Panc1 (cell line): Measurements from ENCODE around the gene TCEAL5. TPM values are rescaled to one million over a fixed set of nuclear protein-coding genes. Genes with fewer than 3 reads are reported as not detected.

Experiments
- ATAC-seq: fragments of 200-7000 bp; cut with Tn5 transposase; 2 replicates; pipeline ENCODE4 v1.9.1; 2020; ENCODE audit warnings: mild to moderate bottlenecking, moderate library complexity
- Bru-seq: library from RNA; stranded (reverse); fragments of 400-500 nt; gene quantifications from one replicate; lab custom pipeline; 2021; lab: Mats Ljungman, UMichigan
- BruChase-seq, 2 experiments: library from RNA; stranded (reverse); fragments of 400-500 nt; gene quantifications; one replicate each; lab custom pipeline; 2021; lab: Mats Ljungman, UMichigan
- BruUV-seq: library from RNA; stranded (reverse); fragments of 400-500 nt; replicated peaks from 2 replicates; lab custom pipeline; 2021; lab: Mats Ljungman, UMichigan
- CTCF ChIA-PET: fragments of 300-600 bp; sonication (Branson Sonifier 250); formaldehyde crosslinking; loops from one replicate; lab custom pipeline; 2022; ENCODE audit warnings: antibody characterized with exemption; lab: Charles Lee
- POLR2A ChIA-PET: fragments of 300-600 bp; sonication (Branson Sonifier 250); formaldehyde crosslinking; loops from one replicate; lab custom pipeline; 2022; ENCODE audit warnings: antibody characterized with exemption; lab: Charles Lee
- DNase-seq: peaks from one replicate; pipeline ENCODE4 v3.0.0-alpha.2; 2010; ENCODE audit warnings: low read depth, low spot score
- H3K27ac ChIP-seq: 2 replicates; pipeline ENCODE4 v1.5.1; 2011; ENCODE audit warnings: mild to moderate bottlenecking, low read length, inconsistent platforms
- H3K27me3 ChIP-seq: fragments of 200-500 bp; sonication (Bioruptor generic); 2 replicates; pipeline ENCODE4 v1.6.0; 2014; ENCODE audit warnings: low read length, inconsistent platforms; ENCODE audit not compliant: control insufficient read depth, insufficient read depth
- H3K36me3 ChIP-seq: fragments of 200-500 bp; sonication (Bioruptor generic); 2 replicates; pipeline ENCODE4 v1.5.1; 2014; ENCODE audit warnings: inconsistent platforms, mild to moderate bottlenecking, low read length, moderate library complexity; ENCODE audit not compliant: control insufficient read depth, insufficient read depth
- H3K4me1 ChIP-seq: 2 replicates; pipeline ENCODE4 v1.5.1; 2011; ENCODE audit warnings: inconsistent platforms, mild to moderate bottlenecking, low read length, moderate library complexity; ENCODE audit not compliant: control insufficient read depth, insufficient read depth
- H3K4me3 ChIP-seq, 2 experiments: 2 replicates each; pipeline ENCODE4 v1.5.1; 2011 to 2012; ENCODE audit warnings: low read depth in 2 of 2, low read length in 2 of 2, mild to moderate bottlenecking in 2 of 2, inconsistent platforms in 1 of 2, moderate library complexity in 1 of 2
- H3K9me3 ChIP-seq: fragments of 200-500 bp; sonication (Bioruptor generic); 2 replicates; pipeline ENCODE4 v1.5.1; 2014; ENCODE audit warnings: low read depth, mild to moderate bottlenecking, inconsistent platforms, low read length, moderate library complexity; ENCODE audit not compliant: control insufficient read depth, insufficient read depth
- POLR2AphosphoS5 ChIP-seq: IDR thresholded peaks from 2 replicates; pipeline ENCODE4 v1.6.1; 2012; ENCODE audit warnings: mild to moderate bottlenecking, low read depth, low read length, moderate library complexity
- SIN3A ChIP-seq: IDR thresholded peaks from 2 replicates; pipeline ENCODE4 v1.6.1; 2012; ENCODE audit warnings: low read depth, mild to moderate bottlenecking, low read length, moderate library complexity, borderline replicate concordance; ENCODE audit not compliant: insufficient read depth
- TCF7L2 ChIP-seq: IDR thresholded peaks from 2 replicates; pipeline ENCODE4 v1.6.1; 2011; ENCODE audit warnings: mild to moderate bottlenecking, low read depth, low read length, inconsistent platforms
- in situ Hi-C: cut with HindIII; loops from 2 replicates; pipeline ENCODE4 v1.10.0; 2016; ENCODE audit warnings: low sequenced_read_pairs, low pct_unique_long_range_greater_than_20kb
- intact Hi-C: fragments of 100-400 bp; cut with micrococcal nuclease; formaldehyde crosslinking; loops from one replicate; pipeline ENCODE4 v1.10.0; 2022; ENCODE audit not compliant: unreplicated experiment
- long read RNA-seq: library from polyadenylated mRNA; unstranded; transcript quantifications from one replicate; pipeline ENCODE4 v2.0.0, GENCODE V29; 2021; ENCODE audit not compliant: unreplicated experiment
- polyA plus RNA-seq: library from polyadenylated mRNA; unstranded; fragments of >200 nt; gene quantifications from one replicate; pipeline ENCODE4 v1.2.1, GENCODE V29; 2012; ENCODE audit warnings: missing spikeins; ENCODE audit not compliant: insufficient read length
- total RNA-seq: library from RNA; stranded (reverse); gene quantifications from one replicate; pipeline ENCODE4 v1.2.1, GENCODE V29; 2021; ENCODE audit not compliant: unreplicated experiment
- TF ChIP-seq, protein P1 (sequence below), 2 experiments: IDR thresholded peaks; 2 replicates each; pipeline ENCODE4 v1.6.1; 2011 to 2012; ENCODE audit warnings: low read depth in 2 of 2, control low read depth in 1 of 2, low read length in 1 of 2, mild to moderate bottlenecking in 1 of 2, moderate library complexity in 1 of 2; ENCODE audit not compliant: insufficient read depth in 1 of 2
- TF ChIP-seq, protein P2 (sequence below): fragments of 450-650 bp; IDR thresholded peaks from 2 replicates; pipeline ENCODE4 v1.5.1; 2017; ENCODE audit warnings: mild to moderate bottlenecking

TCEAL5 gene, protein sequence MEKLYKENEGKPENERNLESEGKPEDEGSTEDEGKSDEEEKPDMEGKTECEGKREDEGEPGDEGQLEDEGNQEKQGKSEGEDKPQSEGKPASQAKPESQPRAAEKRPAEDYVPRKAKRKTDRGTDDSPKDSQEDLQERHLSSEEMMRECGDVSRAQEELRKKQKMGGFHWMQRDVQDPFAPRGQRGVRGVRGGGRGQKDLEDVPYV
- total RNA-seq (not detected), Bru-seq, nascent RNA (not detected), BruChase-seq, experiment 1, labeled RNA remaining after a 2-hour chase (not detected), BruChase-seq, experiment 2, labeled RNA remaining after a 6-hour chase (percentile 16 among the genes with signal in this experiment)
- polyA plus RNA-seq: not detected
- long read RNA-seq: 0 reads

DNA sequence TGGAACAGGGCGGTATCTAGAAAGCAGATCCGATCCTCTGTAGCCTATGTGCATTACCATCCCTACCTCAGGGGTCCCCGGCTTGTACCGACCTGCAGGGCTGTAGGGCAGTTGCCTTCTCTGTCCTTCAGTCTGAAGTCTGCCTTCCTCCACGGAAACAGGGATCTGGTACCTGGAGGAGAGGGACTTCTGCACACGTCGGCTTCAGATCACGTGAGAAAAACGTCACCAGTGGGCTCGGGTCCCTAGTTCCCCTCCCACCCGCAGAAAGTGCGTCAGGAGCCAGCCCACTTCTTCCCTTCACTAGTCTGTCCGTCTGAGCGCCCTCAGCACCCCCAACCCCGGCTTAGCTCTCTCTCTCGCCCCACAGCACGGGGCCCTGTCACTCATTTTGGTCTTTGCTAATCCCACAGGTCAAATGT lies at the start of gene TCEAL5:
TSS of gene TCEAL5 (minus strand) at position 170 of the 422 bp plus-strand sequence. CDS start 2,187 bp downstream, outside the sequence.
- no peak for ATAC-seq
- peaks cover 13% of the 10 kb centered on the region for H3K27me3 ChIP-seq
- CTCF ChIA-PET: no interaction called here
- no peak within 1 kb of the TSS; a peak in 1 of 4 replicates for H3K4me3 ChIP-seq
- BruUV-seq: no TSS peak
- intact Hi-C loops: no loop called here
- no peak within 1 kb of the TSS for H3K27ac ChIP-seq
- DNase-seq: no peak
- H3K4me1 ChIP-seq: no peaks in the 10 kb centered on the region
- TF ChIP-seq, protein P1, sequence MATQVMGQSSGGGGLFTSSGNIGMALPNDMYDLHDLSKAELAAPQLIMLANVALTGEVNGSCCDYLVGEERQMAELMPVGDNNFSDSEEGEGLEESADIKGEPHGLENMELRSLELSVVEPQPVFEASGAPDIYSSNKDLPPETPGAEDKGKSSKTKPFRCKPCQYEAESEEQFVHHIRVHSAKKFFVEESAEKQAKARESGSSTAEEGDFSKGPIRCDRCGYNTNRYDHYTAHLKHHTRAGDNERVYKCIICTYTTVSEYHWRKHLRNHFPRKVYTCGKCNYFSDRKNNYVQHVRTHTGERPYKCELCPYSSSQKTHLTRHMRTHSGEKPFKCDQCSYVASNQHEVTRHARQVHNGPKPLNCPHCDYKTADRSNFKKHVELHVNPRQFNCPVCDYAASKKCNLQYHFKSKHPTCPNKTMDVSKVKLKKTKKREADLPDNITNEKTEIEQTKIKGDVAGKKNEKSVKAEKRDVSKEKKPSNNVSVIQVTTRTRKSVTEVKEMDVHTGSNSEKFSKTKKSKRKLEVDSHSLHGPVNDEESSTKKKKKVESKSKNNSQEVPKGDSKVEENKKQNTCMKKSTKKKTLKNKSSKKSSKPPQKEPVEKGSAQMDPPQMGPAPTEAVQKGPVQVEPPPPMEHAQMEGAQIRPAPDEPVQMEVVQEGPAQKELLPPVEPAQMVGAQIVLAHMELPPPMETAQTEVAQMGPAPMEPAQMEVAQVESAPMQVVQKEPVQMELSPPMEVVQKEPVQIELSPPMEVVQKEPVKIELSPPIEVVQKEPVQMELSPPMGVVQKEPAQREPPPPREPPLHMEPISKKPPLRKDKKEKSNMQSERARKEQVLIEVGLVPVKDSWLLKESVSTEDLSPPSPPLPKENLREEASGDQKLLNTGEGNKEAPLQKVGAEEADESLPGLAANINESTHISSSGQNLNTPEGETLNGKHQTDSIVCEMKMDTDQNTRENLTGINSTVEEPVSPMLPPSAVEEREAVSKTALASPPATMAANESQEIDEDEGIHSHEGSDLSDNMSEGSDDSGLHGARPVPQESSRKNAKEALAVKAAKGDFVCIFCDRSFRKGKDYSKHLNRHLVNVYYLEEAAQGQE (IDR thresholded peaks at IDR 0.05; ENCODE audit: insufficient read depth in 1 of 2, low read depth in 2 of 2, low read length in 1 of 2): no peak
- TF ChIP-seq POLR2AphosphoS5 (no peak), TCF7L2 (no peak), SIN3A (no peak)
- TF ChIP-seq, protein P2, sequence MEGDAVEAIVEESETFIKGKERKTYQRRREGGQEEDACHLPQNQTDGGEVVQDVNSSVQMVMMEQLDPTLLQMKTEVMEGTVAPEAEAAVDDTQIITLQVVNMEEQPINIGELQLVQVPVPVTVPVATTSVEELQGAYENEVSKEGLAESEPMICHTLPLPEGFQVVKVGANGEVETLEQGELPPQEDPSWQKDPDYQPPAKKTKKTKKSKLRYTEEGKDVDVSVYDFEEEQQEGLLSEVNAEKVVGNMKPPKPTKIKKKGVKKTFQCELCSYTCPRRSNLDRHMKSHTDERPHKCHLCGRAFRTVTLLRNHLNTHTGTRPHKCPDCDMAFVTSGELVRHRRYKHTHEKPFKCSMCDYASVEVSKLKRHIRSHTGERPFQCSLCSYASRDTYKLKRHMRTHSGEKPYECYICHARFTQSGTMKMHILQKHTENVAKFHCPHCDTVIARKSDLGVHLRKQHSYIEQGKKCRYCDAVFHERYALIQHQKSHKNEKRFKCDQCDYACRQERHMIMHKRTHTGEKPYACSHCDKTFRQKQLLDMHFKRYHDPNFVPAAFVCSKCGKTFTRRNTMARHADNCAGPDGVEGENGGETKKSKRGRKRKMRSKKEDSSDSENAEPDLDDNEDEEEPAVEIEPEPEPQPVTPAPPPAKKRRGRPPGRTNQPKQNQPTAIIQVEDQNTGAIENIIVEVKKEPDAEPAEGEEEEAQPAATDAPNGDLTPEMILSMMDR: no peak
- H3K9me3 ChIP-seq: no peaks in the 10 kb centered on the region
- in situ Hi-C loops: no loop called here
- POLR2A ChIA-PET: no interaction called here
- no peaks in the 10 kb centered on the region for H3K36me3 ChIP-seq

DNA sequence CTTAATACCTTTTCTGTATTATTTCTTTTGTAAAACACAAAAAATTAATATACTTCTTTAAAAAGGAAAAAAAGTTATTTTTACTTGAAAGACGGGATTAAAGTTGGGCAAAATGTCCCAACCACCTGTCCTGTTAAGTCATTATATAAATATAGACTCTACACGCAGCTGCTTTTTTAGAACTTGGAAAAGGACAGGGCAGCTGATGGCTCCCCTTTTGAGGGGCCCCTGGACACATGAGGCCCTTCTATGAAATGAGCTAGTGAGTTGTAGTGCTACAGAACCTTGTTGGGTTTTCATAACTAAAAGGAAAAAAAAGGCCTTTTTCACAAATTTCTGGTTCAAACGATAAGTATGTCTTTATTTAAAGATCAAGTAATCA lies 34.8 kb upstream of the TCEAL5 start:
- CTCF ChIA-PET: no interaction called here
- ATAC-seq: no peak

More for the DNA sequence above, 34.8 kb upstream of the TCEAL5 start:
- in situ Hi-C loops (no loop called here), intact Hi-C loops (no loop called here)
- H3K36me3 ChIP-seq: no peaks in the 10 kb centered on the region
- no peaks in the 10 kb centered on the region for H3K9me3 ChIP-seq
- DNase-seq: no peak
- H3K27ac ChIP-seq: no peak overlapping the region
- H3K27me3 ChIP-seq: peaks cover 12% of the 10 kb centered on the region
- peak overlapping the region; percentile 53 to 71 for H3K4me3 ChIP-seq
- POLR2A ChIA-PET: no interaction called here
- BruUV-seq: no TSS peak
- TF ChIP-seq, protein P2: no peak
- TF ChIP-seq TCF7L2: no peak
- TF ChIP-seq, protein P1 (IDR thresholded peaks at IDR 0.05; ENCODE audit: insufficient read depth in 1 of 2, low read depth in 2 of 2, low read length in 1 of 2): no peak
- TF ChIP-seq POLR2AphosphoS5: no peak
- TF ChIP-seq SIN3A: no peak
- H3K4me1 ChIP-seq: peaks cover 2% of the 10 kb centered on the region; the same call in 1 of the 2 replicates
